ENCODE data around the gene PDE8B.

Gene PDE8B

GRCh38 chr5:77326986-77327734 lies 116.7 kb downstream of the PDE8B start:
- DNase-seq = no peak

- DNase-seq = no peak
Measured at GRCh38 chr5:77328930-77329647, 118.6 kb downstream of the PDE8B start.

- no peak for DNase-seq
Measured at GRCh38 chr5:77329664-77330430, 119.4 kb downstream of the PDE8B start.

- DNase-seq = no peak
Measured at GRCh38 chr5:77333036-77333435, 122.6 kb downstream of the PDE8B start.

GRCh38 chr5:77333451-77334123 lies 123.1 kb downstream of the PDE8B start:
- DNase-seq = no peak

GRCh38 chr5:77337246-77337645 lies 126.8 kb downstream of the PDE8B start:
- DNase-seq = no peak

GRCh38 chr5:77337686-77338085 lies 127.2 kb downstream of the PDE8B start:
- no peak for DNase-seq

- no peak for DNase-seq
Measured at GRCh38 chr5:77339337-77339890, 128.9 kb downstream of the PDE8B start.

- DNase-seq = no peak
Measured at GRCh38 chr5:77343165-77343564, 132.7 kb downstream of the PDE8B start.

GRCh38 chr5:77347435-77348098 lies 137.1 kb downstream of the PDE8B start:
- DNase-seq = no peak

- DNase-seq = no peak
Measured at GRCh38 chr5:77353251-77353650, 142.8 kb downstream of the PDE8B start.

GRCh38 chr5:77354454-77354853 lies 144.0 kb downstream of the PDE8B start:
- DNase-seq = no peak

GRCh38 chr5:77355080-77355479 lies 144.6 kb downstream of the PDE8B start:
- DNase-seq = peak; percentile 50

- no peak for DNase-seq
Measured at GRCh38 chr5:77355751-77356150, 145.3 kb downstream of the PDE8B start.

- DNase-seq = no peak
Measured at GRCh38 chr5:77356740-77357139, 146.3 kb downstream of the PDE8B start.

- DNase-seq = peak; percentile 42
Measured at GRCh38 chr5:77358255-77359205, 148.1 kb downstream of the PDE8B start.

GRCh38 chr5:77359231-77359630 lies 148.8 kb downstream of the PDE8B start:
- DNase-seq = no peak

GRCh38 chr5:77360381-77360780 lies 149.9 kb downstream of the PDE8B start:
- DNase-seq = no peak

GRCh38 chr5:77360973-77361372 lies 150.5 kb downstream of the PDE8B start:
- no peak for DNase-seq

GRCh38 chr5:77366717-77367500 lies 156.4 kb downstream of the PDE8B start:
- peak; percentile 53 for DNase-seq

Measured in MV-4-11 (cell line).